SK-N-MC (cell line): ENCODE results near the gene NKIRAS1.

Experiments
- EZH2 ChIP-seq: fragments of 200-600 bp; sonication (generic); IDR thresholded peaks from one replicate; pipeline ENCODE4 v1.6.1; 2017; ENCODE audit warnings: antibody characterized with exemption
- FOXP2 ChIP-seq: optimal IDR thresholded peaks from 2 replicates; pipeline ENCODE3; 2011; ENCODE audit warnings: mild to moderate bottlenecking, moderate library complexity; ENCODE audit not compliant: insufficient read depth; ENCODE audit errors: extremely low read length, control extremely low read depth
- POLR2AphosphoS5 ChIP-seq: IDR thresholded peaks from 2 replicates; pipeline ENCODE4 v1.6.1; 2012; ENCODE audit warnings: mild to moderate bottlenecking, low read depth, low read length, borderline replicate concordance

DNA sequence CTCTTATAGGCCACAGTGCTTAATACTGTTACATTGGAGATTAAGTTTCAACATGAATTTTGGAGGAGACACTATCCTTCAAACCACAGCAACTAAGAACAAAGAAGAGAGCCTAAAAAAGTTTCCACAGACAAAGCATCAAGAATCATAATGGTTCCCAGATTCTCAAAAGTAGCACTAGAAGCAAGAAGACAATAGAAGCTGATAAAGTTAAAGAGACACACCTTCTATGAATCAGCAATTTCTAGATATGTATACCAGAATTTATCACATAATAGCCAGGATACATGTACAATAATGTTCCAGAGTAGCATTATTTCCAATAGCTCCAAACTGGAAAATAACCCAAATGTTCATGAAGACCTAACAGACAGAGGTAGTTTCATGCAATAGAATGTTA, 12.2 kb downstream of the NKIRAS1 start:
- TF ChIP-seq EZH2 (no peak), POLR2AphosphoS5 (no peak), FOXP2 (no peak)
